PC-3 (cell line): ENCODE results near the gene SIGLEC10. TPM values are rescaled to one million over a fixed set of nuclear protein-coding genes. Genes with fewer than 3 reads are reported as not detected.
"Not testable (repeated sequence)": the region's sequence is repeated elsewhere in the genome, so short reads cannot be mapped to it uniquely, and the experiment has no call there.

Source experiments
- ATAC-seq: fragments of 200-7000 bp; cut with Tn5 transposase; 2 replicates; pipeline ENCODE4 v1.9.1; 2020; ENCODE audit warnings: mild to moderate bottlenecking, moderate library complexity
- BruUV-seq: library from RNA; stranded (reverse); fragments of 400-500 nt; replicated peaks from 2 replicates; lab custom pipeline; 2021; lab: Mats Ljungman, UMichigan
- CTCF ChIA-PET: fragments of 300-600 bp; sonication (Branson Sonifier 250); formaldehyde crosslinking; loops from one replicate; lab custom pipeline; 2022; ENCODE audit warnings: antibody characterized with exemption; lab: Charles Lee
- POLR2A ChIA-PET: fragments of 300-600 bp; sonication (Branson Sonifier 250); formaldehyde crosslinking; loops from one replicate; lab custom pipeline; 2022; ENCODE audit warnings: antibody characterized with exemption; ENCODE audit not compliant: unreplicated experiment; lab: Charles Lee
- DNase-seq: peaks from one replicate; pipeline ENCODE4 v3.0.0-alpha.2; 2015
- H2AFZ ChIP-seq: fragments of 300-600 bp; sonication (generic); 2 replicates; pipeline ENCODE4 v1.6.0; 2016; ENCODE audit warnings: antibody characterized with exemption, low read length
- H3F3A ChIP-seq: fragments of 300-600 bp; sonication (generic); one replicate; pipeline ENCODE4 v1.6.0; 2017; ENCODE audit warnings: antibody characterized with exemption, low read length, control low read depth, mild to moderate bottlenecking; ENCODE audit not compliant: unreplicated experiment
- H3K27ac ChIP-seq: fragments of 300-600 bp; sonication (generic); 2 replicates; pipeline ENCODE4 v1.5.1; 2016; ENCODE audit warnings: mild to moderate bottlenecking, low read length
- H3K27me3 ChIP-seq: fragments of 300-600 bp; sonication (generic); 2 replicates; pipeline ENCODE4 v1.6.1; 2016; ENCODE audit warnings: low read length, mixed read lengths
- H3K36me3 ChIP-seq: fragments of 300-600 bp; sonication (generic); 2 replicates; pipeline ENCODE4 v1.6.1; 2016; ENCODE audit warnings: low read depth, mixed run types, low read length, mixed read lengths
- H3K4me1 ChIP-seq: fragments of 300-600 bp; sonication (generic); 2 replicates; pipeline ENCODE4 v1.5.1; 2016; ENCODE audit warnings: low read length; ENCODE audit not compliant: insufficient read depth
- H3K4me2 ChIP-seq: fragments of 300-600 bp; sonication (generic); 2 replicates; pipeline ENCODE4 v1.6.0; 2016; ENCODE audit warnings: low read length
- H3K4me3 ChIP-seq: fragments of 300-600 bp; sonication (generic); 2 replicates; pipeline ENCODE4 v1.5.1; 2016; ENCODE audit warnings: mild to moderate bottlenecking, low read length, mixed read lengths
- H3K79me2 ChIP-seq: fragments of 300-600 bp; sonication (generic); 2 replicates; pipeline ENCODE4 v1.6.1; 2017; ENCODE audit warnings: low read length, mixed read lengths
- H3K9ac ChIP-seq: fragments of 300-600 bp; sonication (generic); 2 replicates; pipeline ENCODE4 v1.6.0; 2016; ENCODE audit warnings: mild to moderate bottlenecking, low read length
- H3K9me2 ChIP-seq: fragments of 300-600 bp; sonication (generic); replicated peaks from 2 replicates; pipeline ENCODE4 v1.6.1; 2016; ENCODE audit warnings: mixed run types, low read length, mixed read lengths
- H3K9me3 ChIP-seq: fragments of 300-600 bp; sonication (generic); 2 replicates; pipeline ENCODE4 v1.6.1; 2016; ENCODE audit warnings: low read length, mixed read lengths
- H4K20me1 ChIP-seq: fragments of 300-600 bp; sonication (generic); 2 replicates; pipeline ENCODE4 v1.6.1; 2016; ENCODE audit warnings: low read length, mixed read lengths
- EZH2 ChIP-seq: fragments of 300-600 bp; sonication (generic); IDR thresholded peaks from one replicate; pipeline ENCODE4 v1.6.1; 2017; ENCODE audit warnings: antibody characterized with exemption, mild to moderate bottlenecking, low read length; ENCODE audit not compliant: unreplicated experiment
- EZH2phosphoT487 ChIP-seq: fragments of 300-600 bp; sonication (generic); IDR thresholded peaks from 2 replicates; pipeline ENCODE4 v1.6.1; 2018; ENCODE audit warnings: mild to moderate bottlenecking, antibody characterized with exemption, low read length, borderline replicate concordance
- intact Hi-C: fragments of 100-400 bp; cut with micrococcal nuclease; formaldehyde crosslinking; loops from 2 replicates; pipeline ENCODE4 v1.9.0; 2023
- total RNA-seq: library from RNA; depleted of rRNA; stranded (reverse); fragments of >200 nt; gene quantifications from 2 replicates; pipeline ENCODE4 v1.2.3, GENCODE V29; 2014
- TF ChIP-seq, protein P1 (sequence below): fragments of 300-600 bp; sonication (generic); conservative IDR thresholded peaks from 2 replicates; pipeline ENCODE4 v1.5.1; 2017; ENCODE audit warnings: antibody characterized with exemption, low read depth, mild to moderate bottlenecking, low read length

SIGLEC10 gene
- total RNA-seq, 1 experiment from 2014 or later, result not detected

DNA sequence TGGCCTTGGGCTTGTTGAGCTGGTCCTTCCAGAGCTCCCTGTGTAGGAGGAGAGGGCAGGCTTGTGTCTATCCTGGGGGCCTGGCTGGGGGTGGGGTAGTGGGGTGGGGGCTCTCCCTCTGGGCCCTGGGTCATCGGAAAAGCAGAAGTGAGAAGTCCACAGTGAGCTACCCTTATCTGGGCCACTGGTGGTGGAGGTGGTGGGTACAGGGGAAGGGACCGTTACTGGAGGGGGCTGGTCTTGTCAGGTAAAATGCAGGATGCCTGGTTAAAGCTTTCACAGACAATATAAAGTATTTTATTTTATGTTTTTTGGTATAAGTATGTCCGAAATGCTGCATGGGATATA is 342 bp upstream of the SIGLEC10 start:
- Histone ChIP-seq H3K9ac (no peak overlapping the region), H3K79me2 (no peaks in the 10 kb centered on the region), H3K9me3 (no peaks in the 10 kb centered on the region), H3K9me2 (no peaks in the 10 kb centered on the region), H3K4me1 (no peaks in the 10 kb centered on the region), H3K4me2 (no peak overlapping the region), H3K27me3 (peaks cover 37% of the 10 kb centered on the region), H3K27ac (no peak overlapping the region), H3K36me3 (no peaks in the 10 kb centered on the region), H4K20me1 (no peaks in the 10 kb centered on the region), H3F3A (no peaks in the 10 kb centered on the region), H3K4me3 (no peak overlapping the region), H2AFZ (no peak overlapping the region)
- no TSS peak for BruUV-seq
- ATAC-seq (no peak), DNase-seq (no peak)
- ChIA-PET POLR2A (no interaction called here), CTCF (no interaction called here)
- TF ChIP-seq EZH2phosphoT487, result no peak
- TF ChIP-seq, protein P1, sequence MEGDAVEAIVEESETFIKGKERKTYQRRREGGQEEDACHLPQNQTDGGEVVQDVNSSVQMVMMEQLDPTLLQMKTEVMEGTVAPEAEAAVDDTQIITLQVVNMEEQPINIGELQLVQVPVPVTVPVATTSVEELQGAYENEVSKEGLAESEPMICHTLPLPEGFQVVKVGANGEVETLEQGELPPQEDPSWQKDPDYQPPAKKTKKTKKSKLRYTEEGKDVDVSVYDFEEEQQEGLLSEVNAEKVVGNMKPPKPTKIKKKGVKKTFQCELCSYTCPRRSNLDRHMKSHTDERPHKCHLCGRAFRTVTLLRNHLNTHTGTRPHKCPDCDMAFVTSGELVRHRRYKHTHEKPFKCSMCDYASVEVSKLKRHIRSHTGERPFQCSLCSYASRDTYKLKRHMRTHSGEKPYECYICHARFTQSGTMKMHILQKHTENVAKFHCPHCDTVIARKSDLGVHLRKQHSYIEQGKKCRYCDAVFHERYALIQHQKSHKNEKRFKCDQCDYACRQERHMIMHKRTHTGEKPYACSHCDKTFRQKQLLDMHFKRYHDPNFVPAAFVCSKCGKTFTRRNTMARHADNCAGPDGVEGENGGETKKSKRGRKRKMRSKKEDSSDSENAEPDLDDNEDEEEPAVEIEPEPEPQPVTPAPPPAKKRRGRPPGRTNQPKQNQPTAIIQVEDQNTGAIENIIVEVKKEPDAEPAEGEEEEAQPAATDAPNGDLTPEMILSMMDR, result no peak
- TF ChIP-seq EZH2, result no peak
- intact Hi-C loops, result no loop called here

DNA sequence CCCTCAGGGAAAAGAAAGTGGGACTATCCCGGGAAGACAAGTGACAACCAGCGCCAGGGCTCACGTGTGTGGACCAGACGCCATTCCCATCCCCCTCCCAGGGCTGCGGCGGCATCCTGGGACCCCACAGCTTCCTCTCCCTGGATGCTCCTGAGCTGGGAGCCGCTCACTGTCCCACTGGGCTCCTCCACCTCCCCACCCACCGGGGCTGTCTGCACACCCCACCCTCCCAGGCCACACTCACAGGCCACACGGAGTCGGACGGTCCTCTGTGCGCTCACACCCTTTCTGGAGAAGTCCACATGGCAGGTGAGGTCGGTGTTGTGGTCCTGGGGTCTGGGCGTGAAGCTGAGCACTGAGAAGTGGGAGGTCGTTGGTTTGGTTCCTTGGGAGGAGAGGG is 1.0 kb downstream of the SIGLEC10 start:
- H3K27ac ChIP-seq, H3K36me3 ChIP-seq, H2AFZ ChIP-seq, POLR2A ChIA-PET, H3K4me3 ChIP-seq, H3K4me1 ChIP-seq, H3K9me2 ChIP-seq, BruUV-seq, intact Hi-C loops, H3F3A ChIP-seq, H4K20me1 ChIP-seq, H3K79me2 ChIP-seq, CTCF ChIA-PET, ATAC-seq, DNase-seq, H3K9me3 ChIP-seq, H3K4me2 ChIP-seq, H3K9ac ChIP-seq: not testable (repeated sequence)
- peaks cover 34% of the 10 kb centered on the region for H3K27me3 ChIP-seq

DNA sequence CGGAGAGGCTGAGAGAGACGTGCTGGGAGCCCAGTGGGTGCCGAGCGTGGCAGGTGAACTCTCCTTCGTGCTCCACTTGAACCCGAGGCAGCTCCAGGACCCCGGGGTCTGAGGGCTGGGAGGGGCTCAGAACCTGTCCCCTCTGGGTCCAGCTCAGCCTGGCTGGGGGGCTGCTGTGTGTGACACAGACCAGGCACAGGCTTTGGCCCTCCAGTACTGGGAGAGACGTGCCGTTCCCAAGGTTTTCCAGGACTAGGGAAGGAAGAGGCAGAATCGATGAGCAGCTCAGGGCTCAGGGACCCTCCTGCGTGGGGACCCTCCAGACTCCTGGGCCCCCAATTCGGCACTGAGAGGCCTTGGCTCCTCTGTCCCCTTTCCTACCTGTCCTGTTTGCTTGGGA is 2.3 kb downstream of the SIGLEC10 start:
- Histone ChIP-seq H2AFZ (no peak overlapping the region), H3K27me3 (peaks cover 28% of the 10 kb centered on the region), H3K4me3 (no peak overlapping the region), H3F3A (no peaks in the 10 kb centered on the region), H3K36me3 (no peaks in the 10 kb centered on the region), H3K4me1 (no peaks in the 10 kb centered on the region), H3K79me2 (no peaks in the 10 kb centered on the region), H3K9me2 (no peaks in the 10 kb centered on the region), H3K27ac (no peak overlapping the region), H4K20me1 (no peaks in the 10 kb centered on the region), H3K9me3 (no peaks in the 10 kb centered on the region), H3K9ac (no peak overlapping the region), H3K4me2 (no peak overlapping the region)
- ChIA-PET CTCF (no interaction called here), POLR2A (no interaction called here)
- DNase-seq (no peak), ATAC-seq (no peak)
- TF ChIP-seq, protein P1, result no peak
- TF ChIP-seq EZH2 (no peak), EZH2phosphoT487 (no peak)
- BruUV-seq, result no TSS peak
- intact Hi-C loops, result no loop called here
